Measurements from ENCODE around the gene MEIOC.
"Not testable (repeated sequence)": the region's sequence is repeated elsewhere in the genome, so short reads cannot be mapped to it uniquely, and the experiment has no call there.

MEIOC gene

DNA sequence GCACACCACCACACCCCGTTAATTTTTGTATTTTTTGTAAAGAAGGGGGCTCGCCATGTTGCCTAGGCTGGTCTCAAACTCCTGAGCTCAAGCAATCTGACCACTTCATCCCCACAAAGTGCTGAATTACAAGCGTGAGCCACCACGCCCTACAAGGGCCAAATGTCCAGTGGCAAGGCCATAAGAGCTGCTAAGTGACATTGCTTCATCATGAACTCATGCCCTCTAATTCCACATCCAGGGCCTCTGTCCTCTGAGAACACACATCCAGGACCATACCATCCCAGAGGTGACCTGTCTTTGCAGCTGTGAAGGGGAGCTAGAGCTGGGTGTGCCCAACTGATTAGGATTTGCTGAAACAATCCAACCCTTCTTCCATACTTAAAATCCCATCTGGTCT is 25.6 kb upstream of the MEIOC start:
- H3K27me3 Mint-ChIP-seq (ENCODE audit: low read depth) = peaks cover 12% of the 10 kb centered on the region
- H3K4me3 Mint-ChIP-seq = no peak overlapping the region
- H3K27ac Mint-ChIP-seq = no peak overlapping the region
- H3K36me3 Mint-ChIP-seq (ENCODE audit: low read depth) = no peaks in the 10 kb centered on the region
- no peaks in the 10 kb centered on the region for H3K4me1 Mint-ChIP-seq (ENCODE audit: low read depth)
- no peaks in the 10 kb centered on the region for H3K9me3 Mint-ChIP-seq
- DNase-seq (ENCODE audit: low spot score) = no peak

DNA sequence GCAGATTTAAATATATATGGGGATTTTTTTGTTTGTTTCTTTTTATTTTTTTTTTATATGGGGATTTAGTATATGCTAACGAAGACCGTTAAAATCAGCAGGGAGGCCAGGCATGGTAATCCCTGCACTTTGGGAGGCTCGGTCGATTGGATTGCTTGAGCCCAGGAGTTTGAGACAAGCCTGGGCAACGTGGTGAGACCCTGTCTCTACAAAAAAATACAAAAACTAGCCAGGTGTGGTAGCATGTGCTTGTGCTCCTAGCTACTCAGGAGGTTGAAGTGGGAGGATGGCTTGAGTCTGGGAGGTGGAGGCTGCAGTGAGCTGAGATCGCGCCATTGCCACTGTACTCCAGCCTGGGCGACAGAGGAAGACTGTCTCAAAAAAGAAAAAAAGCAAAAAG is 22.3 kb upstream of the MEIOC start:
- H3K4me1 Mint-ChIP-seq (ENCODE audit: low read depth) = no peaks in the 10 kb centered on the region
- peaks cover 18% of the 10 kb centered on the region for H3K27me3 Mint-ChIP-seq (ENCODE audit: low read depth)
- no peaks in the 10 kb centered on the region for H3K9me3 Mint-ChIP-seq
- DNase-seq (ENCODE audit: low spot score) = no peak
- H3K4me3 Mint-ChIP-seq = no peak overlapping the region
- H3K36me3 Mint-ChIP-seq (ENCODE audit: low read depth) = no peaks in the 10 kb centered on the region
- H3K27ac Mint-ChIP-seq = no peak overlapping the region

DNA sequence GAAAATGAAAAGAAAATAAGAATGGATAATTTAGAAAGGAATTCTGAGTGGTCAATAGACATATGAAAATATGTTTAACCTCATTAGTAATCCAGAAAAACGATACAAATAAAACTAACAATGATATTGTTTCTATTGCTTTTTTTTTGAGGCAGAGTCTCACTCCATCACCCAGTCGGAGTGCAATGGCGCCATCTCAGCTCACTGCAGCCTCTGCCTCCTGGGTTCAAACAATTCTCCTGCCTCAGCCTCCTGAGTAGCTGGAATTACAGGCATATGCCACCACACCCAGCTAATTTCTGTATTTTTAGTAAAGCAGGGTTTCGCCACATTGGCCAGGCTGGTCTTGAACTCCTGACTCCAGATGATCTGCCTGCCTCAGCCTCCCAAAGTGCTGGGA is 21.9 kb upstream of the MEIOC start:
- peaks cover 18% of the 10 kb centered on the region for H3K27me3 Mint-ChIP-seq (ENCODE audit: low read depth)
- not testable (repeated sequence) for H3K4me3 Mint-ChIP-seq; DNase-seq (ENCODE audit: low spot score)

GRCh38 chr17:44636562-44636961 is 19.7 kb upstream of the MEIOC start:
- Mint-ChIP-seq H3K27me3 (ENCODE audit: low read depth) (peaks cover 23% of the 10 kb centered on the region), H3K9me3 (no peaks in the 10 kb centered on the region), H3K27ac (no peak overlapping the region), H3K4me3 (no peak overlapping the region), H3K4me1 (ENCODE audit: low read depth) (no peaks in the 10 kb centered on the region), H3K36me3 (ENCODE audit: low read depth) (no peaks in the 10 kb centered on the region)
- DNase-seq (ENCODE audit: low spot score) = no peak

More for the DNA sequence above, 21.9 kb upstream of the MEIOC start:
- not testable (repeated sequence) for H3K9me3 Mint-ChIP-seq; H3K27ac Mint-ChIP-seq; H3K4me1 Mint-ChIP-seq (ENCODE audit: low read depth); H3K36me3 Mint-ChIP-seq (ENCODE audit: low read depth)

DNA sequence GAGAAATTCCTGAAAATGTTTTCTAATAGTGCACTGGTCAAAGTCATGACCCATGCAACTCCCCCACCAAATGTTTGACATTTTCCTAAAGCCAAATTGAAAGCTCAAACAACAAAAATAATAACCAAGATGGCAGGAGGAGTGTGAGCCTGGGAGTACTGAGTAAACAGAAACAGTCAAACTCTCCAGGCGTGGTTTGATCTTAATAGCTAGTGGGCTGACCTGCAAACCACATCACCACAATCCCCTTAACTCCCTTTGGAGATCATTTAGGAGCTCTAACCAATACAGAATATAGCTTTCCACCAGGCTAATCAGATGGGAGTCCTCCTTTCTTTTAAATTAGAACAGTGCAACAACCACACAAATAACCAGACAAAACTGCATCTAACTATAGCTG is 19.2 kb upstream of the MEIOC start:
- no peaks in the 10 kb centered on the region for H3K36me3 Mint-ChIP-seq (ENCODE audit: low read depth)
- DNase-seq (ENCODE audit: low spot score) = no peak
- no peaks in the 10 kb centered on the region for H3K4me1 Mint-ChIP-seq (ENCODE audit: low read depth)
- H3K4me3 Mint-ChIP-seq = no peak overlapping the region
- no peak overlapping the region for H3K27ac Mint-ChIP-seq
- H3K9me3 Mint-ChIP-seq = no peaks in the 10 kb centered on the region
- peaks cover 21% of the 10 kb centered on the region for H3K27me3 Mint-ChIP-seq (ENCODE audit: low read depth)

DNA sequence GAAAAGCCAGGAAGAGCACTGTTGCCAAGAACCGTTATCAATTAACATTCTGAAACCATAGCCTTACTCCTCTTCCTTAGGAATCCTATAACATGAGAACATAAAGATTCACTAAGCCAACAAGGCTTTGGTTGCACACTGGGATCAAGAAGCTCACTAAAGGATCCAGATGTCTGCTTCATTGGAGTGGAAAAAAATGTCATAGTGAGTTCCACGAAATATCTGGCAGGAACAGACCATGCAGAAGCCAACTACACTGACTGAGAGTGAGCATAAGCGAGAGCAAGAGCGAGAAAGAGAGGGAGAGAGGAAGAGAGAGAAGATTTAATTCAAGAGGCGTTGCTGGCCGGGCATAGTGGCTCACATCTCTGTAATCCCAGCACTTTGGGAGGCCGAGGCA is 13.4 kb upstream of the MEIOC start:
- Mint-ChIP-seq H3K9me3 (no peaks in the 10 kb centered on the region), H3K36me3 (ENCODE audit: low read depth) (no peaks in the 10 kb centered on the region), H3K4me1 (ENCODE audit: low read depth) (no peaks in the 10 kb centered on the region)

GRCh38 chr17:44645341-44645740 is 10.9 kb upstream of the MEIOC start:
- H3K9me3 Mint-ChIP-seq = no peaks in the 10 kb centered on the region
- no peaks in the 10 kb centered on the region for H3K36me3 Mint-ChIP-seq (ENCODE audit: low read depth)
- DNase-seq (ENCODE audit: low spot score) = no peak
- no peak overlapping the region for H3K4me3 Mint-ChIP-seq
- H3K4me1 Mint-ChIP-seq (ENCODE audit: low read depth) = no peaks in the 10 kb centered on the region
- H3K27me3 Mint-ChIP-seq (ENCODE audit: low read depth) = peaks cover 27% of the 10 kb centered on the region
- H3K27ac Mint-ChIP-seq = no peak overlapping the region

More for the DNA sequence above, 13.4 kb upstream of the MEIOC start:
- Mint-ChIP-seq H3K27me3 (ENCODE audit: low read depth) (peaks cover 15% of the 10 kb centered on the region), H3K27ac (no peak overlapping the region), H3K4me3 (no peak overlapping the region)
- DNase-seq (ENCODE audit: low spot score) = no peak

DNA sequence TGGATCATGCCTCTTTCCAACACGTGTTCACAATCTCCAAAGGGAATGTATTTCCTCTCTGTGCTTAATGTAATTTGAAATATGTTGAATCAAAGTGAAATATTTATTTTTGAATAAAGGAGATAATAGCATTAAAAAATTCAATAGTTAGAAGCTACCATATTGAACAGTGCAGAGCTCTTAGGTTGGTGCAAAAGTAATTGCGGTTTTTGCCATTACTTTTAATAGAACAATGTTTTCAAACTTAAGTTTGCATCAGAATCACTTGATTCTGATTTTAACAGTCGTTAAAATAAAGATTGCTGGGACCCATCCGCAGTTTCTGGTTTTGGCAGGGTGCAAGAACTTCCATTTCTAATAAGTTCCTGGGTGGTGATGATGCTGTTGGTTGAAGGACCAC is 10.0 kb upstream of the MEIOC start:
- no peaks in the 10 kb centered on the region for H3K9me3 Mint-ChIP-seq
- H3K4me1 Mint-ChIP-seq (ENCODE audit: low read depth) = no peaks in the 10 kb centered on the region
- no peak overlapping the region for H3K27ac Mint-ChIP-seq
- no peak for DNase-seq (ENCODE audit: low spot score)
- no peak overlapping the region for H3K4me3 Mint-ChIP-seq
- H3K36me3 Mint-ChIP-seq (ENCODE audit: low read depth) = no peaks in the 10 kb centered on the region
- H3K27me3 Mint-ChIP-seq (ENCODE audit: low read depth) = peaks cover 24% of the 10 kb centered on the region

GRCh38 chr17:44647736-44648135 is 8.5 kb upstream of the MEIOC start:
- DNase-seq (ENCODE audit: low spot score) = no peak
- H3K27me3 Mint-ChIP-seq (ENCODE audit: low read depth) = peaks cover 25% of the 10 kb centered on the region
- no peak overlapping the region for H3K27ac Mint-ChIP-seq
- no peaks in the 10 kb centered on the region for H3K4me1 Mint-ChIP-seq (ENCODE audit: low read depth)
- no peaks in the 10 kb centered on the region for H3K36me3 Mint-ChIP-seq (ENCODE audit: low read depth)
- no peak overlapping the region for H3K4me3 Mint-ChIP-seq
- no peaks in the 10 kb centered on the region for H3K9me3 Mint-ChIP-seq

DNA sequence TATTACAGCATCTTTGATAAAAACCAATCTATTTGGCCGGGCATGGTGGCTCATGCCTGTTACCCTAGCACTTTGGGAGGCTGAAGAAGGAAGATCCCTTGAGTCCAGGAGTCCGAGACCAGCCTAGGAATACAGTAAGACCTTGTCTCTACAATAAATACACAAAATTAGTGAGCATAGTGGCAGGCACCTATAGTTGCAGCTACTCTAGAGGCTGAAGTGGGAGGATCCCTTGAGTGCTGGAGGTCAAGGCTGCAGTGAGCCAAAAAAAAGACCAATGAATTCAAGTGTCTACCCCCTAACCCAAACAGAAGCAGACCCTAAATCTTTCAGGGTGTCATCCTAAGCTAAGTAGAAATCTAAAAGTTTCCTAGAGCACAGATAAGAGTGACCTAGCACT is 7.3 kb upstream of the MEIOC start:
- peaks cover 27% of the 10 kb centered on the region for H3K27me3 Mint-ChIP-seq (ENCODE audit: low read depth)
- no peak for DNase-seq (ENCODE audit: low spot score)
- no peaks in the 10 kb centered on the region for H3K9me3 Mint-ChIP-seq
- H3K4me1 Mint-ChIP-seq (ENCODE audit: low read depth) = no peaks in the 10 kb centered on the region
- no peak overlapping the region for H3K4me3 Mint-ChIP-seq
- no peak overlapping the region for H3K27ac Mint-ChIP-seq
- H3K36me3 Mint-ChIP-seq (ENCODE audit: low read depth) = no peaks in the 10 kb centered on the region

GRCh38 chr17:44651228-44651627 is 5.0 kb upstream of the MEIOC start:
- no peak overlapping the region for H3K4me3 Mint-ChIP-seq
- H3K27ac Mint-ChIP-seq = no peak overlapping the region
- no peak for DNase-seq (ENCODE audit: low spot score)
- H3K4me1 Mint-ChIP-seq (ENCODE audit: low read depth) = peaks cover 4% of the 10 kb centered on the region
- no peaks in the 10 kb centered on the region for H3K36me3 Mint-ChIP-seq (ENCODE audit: low read depth)
- peaks cover 41% of the 10 kb centered on the region for H3K27me3 Mint-ChIP-seq (ENCODE audit: low read depth)
- no peaks in the 10 kb centered on the region for H3K9me3 Mint-ChIP-seq

GRCh38 chr17:44652727-44653126 is 3.5 kb upstream of the MEIOC start:
- Mint-ChIP-seq H3K9me3 (no peaks in the 10 kb centered on the region), H3K36me3 (ENCODE audit: low read depth) (peaks cover 2% of the 10 kb centered on the region), H3K27me3 (ENCODE audit: low read depth) (peaks cover 47% of the 10 kb centered on the region), H3K27ac (no peak overlapping the region), H3K4me1 (ENCODE audit: low read depth) (peaks cover 7% of the 10 kb centered on the region), H3K4me3 (no peak overlapping the region)
- DNase-seq (ENCODE audit: low spot score) = no peak

- Mint-ChIP-seq H3K4me3 (no peak overlapping the region), H3K27ac (no peak overlapping the region), H3K4me1 (ENCODE audit: low read depth) (peaks cover 7% of the 10 kb centered on the region), H3K36me3 (ENCODE audit: low read depth) (peaks cover 2% of the 10 kb centered on the region), H3K9me3 (no peaks in the 10 kb centered on the region), H3K27me3 (ENCODE audit: low read depth) (peaks cover 42% of the 10 kb centered on the region)
- no peak for DNase-seq (ENCODE audit: low spot score)
Measured at GRCh38 chr17:44653384-44653783, 2.9 kb upstream of the MEIOC start.

DNA sequence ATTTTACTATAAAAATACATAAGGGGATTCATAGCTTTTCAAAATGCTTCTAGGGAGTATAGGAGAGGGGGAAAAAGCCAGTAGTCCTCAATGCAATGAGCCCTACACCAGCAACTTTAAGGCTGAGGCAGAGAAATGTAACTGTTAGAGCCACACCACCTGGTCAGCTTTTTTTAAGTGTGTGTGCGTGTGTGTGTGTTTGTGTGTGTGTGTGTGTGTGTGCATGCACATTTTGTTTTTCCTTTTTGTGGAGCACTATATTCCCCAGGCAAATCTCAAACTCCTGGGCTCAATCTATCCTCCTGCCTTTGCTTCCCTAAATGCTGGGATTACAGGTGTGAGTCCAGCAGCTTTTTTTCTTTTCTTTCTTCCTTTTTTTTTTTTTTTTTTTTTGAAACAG is 2.3 kb upstream of the MEIOC start:
- H3K9me3 Mint-ChIP-seq = no peaks in the 10 kb centered on the region
- H3K4me1 Mint-ChIP-seq (ENCODE audit: low read depth) = peaks cover 7% of the 10 kb centered on the region
- no peak overlapping the region for H3K27ac Mint-ChIP-seq
- no peak overlapping the region for H3K4me3 Mint-ChIP-seq
- DNase-seq (ENCODE audit: low spot score) = no peak
- peaks cover 40% of the 10 kb centered on the region for H3K27me3 Mint-ChIP-seq (ENCODE audit: low read depth)
- H3K36me3 Mint-ChIP-seq (ENCODE audit: low read depth) = peaks cover 2% of the 10 kb centered on the region

DNA sequence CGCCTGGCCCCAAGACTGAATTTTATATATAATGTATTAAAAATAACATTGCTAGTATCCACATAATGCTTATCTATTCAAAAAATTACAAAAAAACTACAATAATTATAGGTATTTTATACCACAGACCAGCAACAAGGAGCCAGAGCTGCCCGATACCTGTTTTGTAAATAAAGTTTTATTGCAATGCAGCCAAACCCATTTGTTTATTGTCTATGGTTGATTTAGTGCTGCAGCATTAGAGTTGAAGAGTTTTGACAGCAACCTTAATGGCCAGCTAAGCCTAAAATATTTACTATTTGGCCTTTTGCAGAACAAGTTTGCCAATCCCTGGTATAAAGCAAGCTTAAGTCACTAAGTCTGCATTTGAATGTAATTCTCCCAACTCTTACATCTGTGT is 5.6 kb downstream of the MEIOC start:
- H3K9me3 Mint-ChIP-seq = no peaks in the 10 kb centered on the region
- H3K4me3 Mint-ChIP-seq = no peak overlapping the region
- peaks cover 2% of the 10 kb centered on the region for H3K36me3 Mint-ChIP-seq (ENCODE audit: low read depth)
- H3K4me1 Mint-ChIP-seq (ENCODE audit: low read depth) = peaks cover 3% of the 10 kb centered on the region
- peaks cover 29% of the 10 kb centered on the region for H3K27me3 Mint-ChIP-seq (ENCODE audit: low read depth)
- no peak overlapping the region for H3K27ac Mint-ChIP-seq
- DNase-seq (ENCODE audit: low spot score) = no peak
